ENCODE results near the gene TMEM271. TPM values are rescaled to one million over a fixed set of nuclear protein-coding genes. Genes with fewer than 3 reads are reported as not detected.
A peak's percentile ranks its signal among the peaks of the same experiment; 100 is the strongest.

Gene TMEM271
- total RNA-seq, 4 donors from 2014 or later, result 0.17 to 3.6 (median 2.1) TPM

GRCh38 chr4:534576-535151, 41.4 kb downstream of the TMEM271 start:
- no peak overlapping the region for H3K4me3 ChIP-seq (ENCODE audit: low read depth, poor library complexity, severe bottlenecking)
- peak in 1 of 2 donors; percentile 53 for DNase-seq (ENCODE audit: low spot score in 2 of 2)
- intact Hi-C loops (cut with DNase I; ENCODE audit: low total_unique reads), result no loop called here
- TF ChIP-seq CTCF (IDR thresholded peaks at IDR 0.05), result no peak
- TF ChIP-seq POLR2A (IDR thresholded peaks at IDR 0.05), result no peak
- WGBS, 2 donors, result 88 to 91% methylated on average over 22 of the region's 22 CpGs

GRCh38 chr4:534101-534575, 42.0 kb downstream of the TMEM271 start:
- WGBS, 2 donors, result 90 to 93% methylated on average over 21 of the region's 21 CpGs
- H3K4me3 ChIP-seq (ENCODE audit: low read depth, poor library complexity, severe bottlenecking), result no peak overlapping the region
- DNase-seq (ENCODE audit: low spot score in 2 of 2), result peak in 1 of 2 donors; percentile 79
- intact Hi-C loops (cut with DNase I; ENCODE audit: low total_unique reads), result no loop called here
- TF ChIP-seq POLR2A (IDR thresholded peaks at IDR 0.05) (no peak), CTCF (IDR thresholded peaks at IDR 0.05) (no peak)

GRCh38 chr4:533318-534100, 42.6 kb downstream of the TMEM271 start:
- peak in 1 of 2 donors; percentile 72 for DNase-seq (ENCODE audit: low spot score in 2 of 2)
- no peak overlapping the region for H3K4me3 ChIP-seq (ENCODE audit: low read depth, poor library complexity, severe bottlenecking)
- intact Hi-C loops (cut with DNase I; ENCODE audit: low total_unique reads), result no loop called here
- TF ChIP-seq POLR2A (IDR thresholded peaks at IDR 0.05), result no peak
- 94 to 96% methylated on average over 30 to 36 of the region's 36 CpGs for WGBS, 2 donors

- WGBS, 2 donors, result 94% methylated on average over 10 of the region's 10 CpGs
- intact Hi-C loops (cut with DNase I; ENCODE audit: low total_unique reads), result no loop called here
- TF ChIP-seq CTCF (IDR thresholded peaks at IDR 0.05), result no peak
- TF ChIP-seq POLR2A (IDR thresholded peaks at IDR 0.05), result no peak
- no peak overlapping the region for H3K4me3 ChIP-seq (ENCODE audit: low read depth, poor library complexity, severe bottlenecking)
- DNase-seq (ENCODE audit: low spot score in 2 of 2), result peak in 1 of 2 donors; percentile 52
Measured at GRCh38 chr4:532588-533317, 43.3 kb downstream of the TMEM271 start.

GRCh38 chr4:531721-532565, 44.2 kb downstream of the TMEM271 start:
- TF ChIP-seq POLR2A (IDR thresholded peaks at IDR 0.05) (no peak), CTCF (IDR thresholded peaks at IDR 0.05) (no peak)
- peak in 1 of 2 donors; percentile 75 for DNase-seq (ENCODE audit: low spot score in 2 of 2)
- 95 to 96% methylated on average over 17 of the region's 17 CpGs for WGBS, 2 donors
- intact Hi-C loops (cut with DNase I; ENCODE audit: low total_unique reads), result no loop called here
- no peak overlapping the region for H3K4me3 ChIP-seq (ENCODE audit: low read depth, poor library complexity, severe bottlenecking)
